ENCODE data around the gene GUCA2B. TPM values are rescaled to one million over a fixed set of nuclear protein-coding genes. Genes with fewer than 3 reads are reported as not detected.

The GUCA2B gene
- total and polyA plus RNA-seq, 7 donors, result 0.06 TPM; not detected in 6

GRCh38 chr1:42178249-42178648 is 25.0 kb downstream of the GUCA2B start:
- H3K4me1 ChIP-seq, result peaks cover 6% of the 10 kb centered on the region
- no peaks in the 10 kb centered on the region for H3K9me3 ChIP-seq
- no peaks in the 10 kb centered on the region for H3K27me3 ChIP-seq (ENCODE audit: insufficient read depth in 3 of 3, low read length in 2 of 3)
- peaks cover 4 to 46% of the 10 kb centered on the region in 2 donors for H3K36me3 ChIP-seq (ENCODE audit: insufficient read depth in 1 of 2, low read depth in 1 of 2)
- no peak for ATAC-seq
- 77 to 86% (median 77%) methylated on average over 3 of the region's 3 CpGs for WGBS, 3 donors
- no peak overlapping the region for H3K4me3 ChIP-seq
- intact Hi-C loops (cut with DNase I), result loop anchor here (10.0 kb wide), 2 partner anchors 157 to 363 kb away; partner anchors contain the start of gene FOXJ3 (in 1 of the 2)
- DNase-seq, result no peak
- no peak overlapping the region for H3K27ac ChIP-seq
- TF ChIP-seq CTCF (IDR thresholded peaks at IDR 0.05), result no peak

- TF ChIP-seq CTCF (IDR thresholded peaks at IDR 0.05), result no peak
- Histone ChIP-seq H3K4me1 (no peaks in the 10 kb centered on the region), H3K27me3 (ENCODE audit: insufficient read depth in 3 of 3, low read length in 2 of 3) (no peaks in the 10 kb centered on the region), H3K4me3 (no peak overlapping the region), H3K27ac (no peak overlapping the region), H3K9me3 (no peaks in the 10 kb centered on the region), H3K36me3 (ENCODE audit: insufficient read depth in 1 of 2, low read depth in 1 of 2) (peaks cover 4 to 56% of the 10 kb centered on the region in 2 donors)
- no peak for DNase-seq
- WGBS, 3 donors, result 24 to 50% (median 40%) methylated on average over 2 of the region's 2 CpGs
- ATAC-seq, result no peak
- intact Hi-C loops (cut with DNase I), result loop anchor here (10.0 kb wide), 2 partner anchors 156 to 364 kb away; partner anchors contain the start of gene FOXJ3 (in 1 of the 2)
Measured at GRCh38 chr1:42179275-42179674, 26.1 kb downstream of the GUCA2B start.

GRCh38 chr1:42179900-42180329 is 26.7 kb downstream of the GUCA2B start:
- Histone ChIP-seq H3K27ac (no peak overlapping the region), H3K36me3 (ENCODE audit: insufficient read depth in 1 of 2, low read depth in 1 of 2) (peaks cover 7 to 62% of the 10 kb centered on the region in 2 donors), H3K4me3 (no peak overlapping the region), H3K9me3 (no peaks in the 10 kb centered on the region), H3K27me3 (ENCODE audit: insufficient read depth in 3 of 3, low read length in 2 of 3) (no peaks in the 10 kb centered on the region), H3K4me1 (no peaks in the 10 kb centered on the region)
- ATAC-seq, result no peak
- no peak for DNase-seq
- intact Hi-C loops (cut with DNase I), result loop anchor here (10.0 kb wide), 2 partner anchors 155 to 365 kb away; partner anchors contain the start of gene FOXJ3 (in 1 of the 2)
- TF ChIP-seq CTCF (IDR thresholded peaks at IDR 0.05), result no peak
- WGBS, 3 donors, result 61 to 69% (median 62%) methylated on average over 4 of the region's 4 CpGs

- Histone ChIP-seq H3K27me3 (ENCODE audit: insufficient read depth in 3 of 3, low read length in 2 of 3) (no peaks in the 10 kb centered on the region), H3K9me3 (no peaks in the 10 kb centered on the region), H3K4me3 (no peak overlapping the region), H3K27ac (no peak overlapping the region), H3K4me1 (no peaks in the 10 kb centered on the region), H3K36me3 (ENCODE audit: insufficient read depth in 1 of 2, low read depth in 1 of 2) (peaks cover 7 to 78% of the 10 kb centered on the region in 2 donors)
- ATAC-seq (no peak), DNase-seq (no peak)
- TF ChIP-seq CTCF (IDR thresholded peaks at IDR 0.05), result no peak
- intact Hi-C loops (cut with DNase I), result no loop called here
- 91 to 97% (median 92%) methylated on average over 4 of the region's 4 CpGs for WGBS, 3 donors
Measured at GRCh38 chr1:42181687-42182086, 28.5 kb downstream of the GUCA2B start.
